Activated CD4-positive, alpha-beta T cell treated with anti-CD3 and anti-CD28 coated beads, Interleukin-2, amount 50 U/mL, for 48 hours (primary cell): ENCODE measurements around the gene RAB3D.
"Not testable (repeated sequence)": the region's sequence is repeated elsewhere in the genome, so short reads cannot be mapped to it uniquely, and the experiment has no call there.

ENCODE experiments used
- DNase-seq, 2 experiments: peaks; one replicate each; pipeline ENCODE4 v3.0.0-alpha.2; 2020

RAB3D gene

GRCh38 chr19:11338121-11338520, 1.3 kb downstream of the RAB3D start:
- no peak for DNase-seq

GRCh38 chr19:11337080-11337479, 2.4 kb downstream of the RAB3D start:
- no peak for DNase-seq

- DNase-seq: no peak
These were observed 3.9 kb downstream of the RAB3D start for GRCh38 chr19:11335449-11336146.

GRCh38 chr19:11333838-11334237, 5.6 kb downstream of the RAB3D start:
- not testable (repeated sequence) for DNase-seq

GRCh38 chr19:11332822-11333221, 6.6 kb downstream of the RAB3D start:
- DNase-seq: no peak

GRCh38 chr19:11331502-11331901, 8.0 kb downstream of the RAB3D start:
- no peak for DNase-seq

- no peak for DNase-seq
These were observed 9.3 kb downstream of the RAB3D start for GRCh38 chr19:11330127-11330526.

GRCh38 chr19:11325544-11325943, 13.9 kb downstream of the RAB3D start:
- DNase-seq: no peak

- DNase-seq: no peak
These were observed 14.6 kb downstream of the RAB3D start for GRCh38 chr19:11324748-11325389.

- peak; percentile 28 to 35 for DNase-seq
These were observed 15.3 kb downstream of the RAB3D start for GRCh38 chr19:11324079-11324661.

- DNase-seq: no peak
These were observed 15.8 kb downstream of the RAB3D start for GRCh38 chr19:11323601-11324078.

GRCh38 chr19:11322269-11323024, 17.0 kb downstream of the RAB3D start:
- DNase-seq: no peak

- DNase-seq: no peak
These were observed 18.0 kb downstream of the RAB3D start for GRCh38 chr19:11321191-11322126.

- DNase-seq: not testable (repeated sequence)
These were observed 19.0 kb downstream of the RAB3D start for GRCh38 chr19:11320278-11320995.

- DNase-seq: no peak
These were observed 33.1 kb downstream of the RAB3D start for GRCh38 chr19:11306337-11306736.

GRCh38 chr19:11304936-11305335, 34.5 kb downstream of the RAB3D start:
- no peak for DNase-seq

- no peak for DNase-seq
These were observed 38.7 kb downstream of the RAB3D start for GRCh38 chr19:11300811-11301120.

- no peak for DNase-seq
These were observed 39.3 kb downstream of the RAB3D start for GRCh38 chr19:11299946-11300810.

GRCh38 chr19:11296264-11296663, 43.2 kb downstream of the RAB3D start:
- DNase-seq: no peak

- no peak for DNase-seq
These were observed 43.7 kb downstream of the RAB3D start, which contains the start of gene TSPAN16 for GRCh38 chr19:11295665-11296245. TSS of gene TSPAN16 (plus strand) at chr19:11296160. CDS start at chr19:11296298, 138 bp downstream.
